ENCODE measurements around the gene P3H1. TPM values are rescaled to one million over a fixed set of nuclear protein-coding genes. Genes with fewer than 3 reads are reported as not detected.

Gene P3H1
- total and polyA plus RNA-seq, 2 of the 13 experiments (the other 11 are each of a cell fraction or from before 2014, with no cell fraction given), result 64.6 to 120 TPM

DNA sequence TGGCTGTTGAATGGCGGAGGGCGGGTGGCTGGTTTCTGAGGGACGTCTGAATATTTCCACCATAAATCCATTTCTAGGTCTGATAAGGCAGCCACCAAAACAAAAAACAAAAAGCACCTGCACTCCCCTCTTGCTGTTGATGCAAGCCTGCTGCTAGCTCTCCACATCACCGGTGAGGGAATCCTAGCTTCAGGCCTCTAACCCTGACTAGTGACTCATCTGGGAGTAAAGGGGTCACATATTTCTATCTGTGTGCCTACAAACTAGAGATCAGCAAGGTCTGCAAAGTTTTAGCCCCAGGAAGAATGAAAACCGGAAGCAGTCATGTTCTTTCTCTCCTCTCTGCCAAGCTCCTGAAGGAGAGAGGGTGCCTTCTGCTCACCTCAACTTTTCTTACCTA lies 39.8 kb upstream of the P3H1 start:
- Histone ChIP-seq H3K36me3 (replicated peaks in 1 of 2; ENCODE audit: control insufficient read depth in 1 of 2, insufficient read depth in 2 of 2, low read length in 2 of 2) (peaks cover 2 to 4% of the 10 kb centered on the region in 2 experiments; a peak in 2 of 5 replicates), H3K9ac (ENCODE audit: insufficient read depth, low read depth, low read length) (no peak overlapping the region), H3K4me1 (ENCODE audit: insufficient read depth, low read length) (no peaks in the 10 kb centered on the region), H3K27me3 (ENCODE audit: control insufficient read depth in 1 of 2, insufficient read depth in 2 of 2, low read length in 2 of 2) (no peaks in the 10 kb centered on the region; a peak in 1 of 5 replicates), H3K4me3 (replicated peaks in 1 of 3; ENCODE audit: insufficient read depth in 1 of 3, low read depth in 2 of 3, low read length in 3 of 3) (no peak overlapping the region), H3K9me3 (ENCODE audit: low read length) (no peaks in the 10 kb centered on the region), H4K20me1 (ENCODE audit: insufficient read depth, low read length) (no peaks in the 10 kb centered on the region), H3K27ac (ENCODE audit: extremely low read length, insufficient read depth, low read length) (no peak overlapping the region), H3K4me2 (ENCODE audit: low read depth, low read length) (no peak overlapping the region), H3K79me2 (ENCODE audit: insufficient read depth, low read length) (no peaks in the 10 kb centered on the region), H2AFZ (ENCODE audit: low read length) (no peak overlapping the region)
- WGBS (ENCODE audit: low lambda C conversion rate), result 93% methylated on average over 5 of the region's 5 CpGs
- DNase-seq (ENCODE audit: low spot score), result no peak
- no peak for FAIRE-seq
- intact Hi-C loops (cut with micrococcal nuclease; ENCODE audit: unreplicated experiment), result no loop called here
- ChIA-PET POLR2A (no interaction called here), CTCF (ENCODE audit: low intra/inter-chr PET ratio, low total read pairs) (no interaction called here)
- ATAC-seq, result no peak
- no TSS peak for BruUV-seq (replicated peaks)
- TF ChIP-seq, protein P1, sequence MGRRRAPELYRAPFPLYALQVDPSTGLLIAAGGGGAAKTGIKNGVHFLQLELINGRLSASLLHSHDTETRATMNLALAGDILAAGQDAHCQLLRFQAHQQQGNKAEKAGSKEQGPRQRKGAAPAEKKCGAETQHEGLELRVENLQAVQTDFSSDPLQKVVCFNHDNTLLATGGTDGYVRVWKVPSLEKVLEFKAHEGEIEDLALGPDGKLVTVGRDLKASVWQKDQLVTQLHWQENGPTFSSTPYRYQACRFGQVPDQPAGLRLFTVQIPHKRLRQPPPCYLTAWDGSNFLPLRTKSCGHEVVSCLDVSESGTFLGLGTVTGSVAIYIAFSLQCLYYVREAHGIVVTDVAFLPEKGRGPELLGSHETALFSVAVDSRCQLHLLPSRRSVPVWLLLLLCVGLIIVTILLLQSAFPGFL (CRISPR knock-in tag; IDR thresholded peaks at IDR 0.05), result no peak
- TF ChIP-seq RXRA (CRISPR knock-in tag; IDR thresholded peaks at IDR 0.05), result no peak
- TF ChIP-seq SNRNP70 (IDR thresholded peaks at IDR 0.05; ENCODE audit: low read depth, low read length), result no peak
- TF ChIP-seq NFKB2 (CRISPR knock-in tag; IDR thresholded peaks at IDR 0.05; ENCODE audit: borderline replicate concordance), result no peak
- TF ChIP-seq TOE1 (CRISPR knock-in tag; IDR thresholded peaks at IDR 0.05), result no peak
- no peak for TF ChIP-seq SP1 (IDR thresholded peaks at IDR 0.05)
- no peak for TF ChIP-seq SP1 (CRISPR knock-in tag; IDR thresholded peaks at IDR 0.05)
- no peak for TF ChIP-seq KDM5B (CRISPR knock-in tag; IDR thresholded peaks at IDR 0.05; ENCODE audit: borderline replicate concordance)
- TF ChIP-seq, protein P2, sequence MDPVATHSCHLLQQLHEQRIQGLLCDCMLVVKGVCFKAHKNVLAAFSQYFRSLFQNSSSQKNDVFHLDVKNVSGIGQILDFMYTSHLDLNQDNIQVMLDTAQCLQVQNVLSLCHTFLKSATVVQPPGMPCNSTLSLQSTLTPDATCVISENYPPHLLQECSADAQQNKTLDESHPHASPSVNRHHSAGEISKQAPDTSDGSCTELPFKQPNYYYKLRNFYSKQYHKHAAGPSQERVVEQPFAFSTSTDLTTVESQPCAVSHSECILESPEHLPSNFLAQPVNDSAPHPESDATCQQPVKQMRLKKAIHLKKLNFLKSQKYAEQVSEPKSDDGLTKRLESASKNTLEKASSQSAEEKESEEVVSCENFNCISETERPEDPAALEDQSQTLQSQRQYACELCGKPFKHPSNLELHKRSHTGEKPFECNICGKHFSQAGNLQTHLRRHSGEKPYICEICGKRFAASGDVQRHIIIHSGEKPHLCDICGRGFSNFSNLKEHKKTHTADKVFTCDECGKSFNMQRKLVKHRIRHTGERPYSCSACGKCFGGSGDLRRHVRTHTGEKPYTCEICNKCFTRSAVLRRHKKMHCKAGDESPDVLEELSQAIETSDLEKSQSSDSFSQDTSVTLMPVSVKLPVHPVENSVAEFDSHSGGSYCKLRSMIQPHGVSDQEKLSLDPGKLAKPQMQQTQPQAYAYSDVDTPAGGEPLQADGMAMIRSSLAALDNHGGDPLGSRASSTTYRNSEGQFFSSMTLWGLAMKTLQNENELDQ (CRISPR knock-in tag; IDR thresholded peaks at IDR 0.05; ENCODE audit: borderline replicate concordance), result no peak
- TF ChIP-seq SAP130 (CRISPR knock-in tag; IDR thresholded peaks at IDR 0.05; ENCODE audit: low read depth), result no peak
- TF ChIP-seq SRSF4 (IDR thresholded peaks at IDR 0.05; ENCODE audit: low read depth, low read length, poor library complexity, severe bottlenecking), result no peak
- no peak for TF ChIP-seq ZNF607 (CRISPR knock-in tag; IDR thresholded peaks at IDR 0.05; ENCODE audit: borderline replicate concordance)
- no peak for TF ChIP-seq POLR2G (IDR thresholded peaks at IDR 0.05; ENCODE audit: low read depth, low read length)
- no peak for TF ChIP-seq ZNF34 (CRISPR knock-in tag; IDR thresholded peaks at IDR 0.05; ENCODE audit: borderline replicate concordance)
- in situ Hi-C loops (cut with HindIII; ENCODE audit: extremely low pct_ligation_motif_present, low pct_unique_long_range_greater_than_20kb), result no loop called here

Measured in HepG2 (cell line).